K562 (cell line): Measurements from ENCODE around the gene KXD1. TPM values are rescaled to one million over a fixed set of nuclear protein-coding genes. Genes with fewer than 3 reads are reported as not detected.

Source experiments
- ATAC-seq: fragments of 200-7000 bp; cut with Tn5 transposase; 3 replicates; pipeline ENCODE4 v1.9.1; 2020; ENCODE audit warnings: moderate library complexity
- BruUV-seq: library from RNA; stranded (reverse); fragments of 400-500 nt; replicated peaks from 2 replicates; lab custom pipeline; 2021; lab: Mats Ljungman, UMichigan
- CTCF ChIA-PET: fragments of 300-600 bp; formaldehyde crosslinking; extraction: SDS; loops from one replicate; lab custom pipeline; 2021; ENCODE audit warnings: low intra/inter-chr PET ratio; lab: Yijun Ruan, JAX
- POLR2A ChIA-PET: fragments of 300-600, 350-650 bp; sonication (Branson Sonifier 250); formaldehyde crosslinking; extraction: SDS; loops from one replicate; lab custom pipeline; 2021; ENCODE audit warnings: antibody characterized with exemption, inconsistent platforms; lab: Yijun Ruan, JAX
- DNase-seq, 4 experiments: peaks; one replicate each; pipeline versions ENCODE4 v3.0.0 to v3.0.0-alpha.2; 2011 to 2018; ENCODE audit warnings: low spot score in 3 of 4, mixed read lengths in 3 of 4; ENCODE audit errors: extremely low read depth in 1 of 4
- FAIRE-seq: peaks from 2 replicates; lab custom pipeline; 2011; peaks lifted over from hg19 to GRCh38; lab: Jason Lieb, UNC
- H2AFZ ChIP-seq: 2 replicates; pipeline ENCODE4 v1.6.0; 2011; ENCODE audit warnings: low read depth, low read length, control low read depth, inconsistent platforms
- H3K27ac ChIP-seq: fragments of 200-600 bp; 3 replicates; pipeline ENCODE4 v1.8.0; 2011; ENCODE audit warnings: low read depth, mild to moderate bottlenecking, control low read depth, inconsistent platforms, low read length, moderate library complexity, mixed read lengths; ENCODE audit errors: extremely low read depth
- H3K27me3 ChIP-seq, 2 experiments: fragments of 300-600 bp in 1 of 2; 2 replicates in 1 of 2; 3 replicates in 1 of 2; pipeline versions ENCODE4 v1.6.0 to v1.8.0; 2011; ENCODE audit warnings: inconsistent platforms in 2 of 2, low read length in 2 of 2, mild to moderate bottlenecking in 1 of 2, mixed read lengths in 1 of 2, moderate library complexity in 1 of 2; ENCODE audit not compliant: control insufficient read depth in 2 of 2, insufficient read depth in 2 of 2
- H3K36me3 ChIP-seq: fragments of 300-600 bp; 3 replicates; pipeline ENCODE4 v1.8.0; 2011; ENCODE audit warnings: mild to moderate bottlenecking, low read length, inconsistent platforms; ENCODE audit not compliant: control insufficient read depth, insufficient read depth
- H3K4me1 ChIP-seq, 2 experiments: fragments of 200-600 bp in 1 of 2; replicated peaks in 1 of 2; 2 replicates in 1 of 2; 3 replicates in 1 of 2; pipeline versions ENCODE4 v1.5.1 to v1.8.0; 2011; ENCODE audit warnings: inconsistent platforms in 2 of 2, low read length in 2 of 2, mild to moderate bottlenecking in 1 of 2, mixed read lengths in 1 of 2, moderate library complexity in 1 of 2; ENCODE audit not compliant: control insufficient read depth in 2 of 2, insufficient read depth in 2 of 2
- H3K4me2 ChIP-seq: 2 replicates; pipeline ENCODE4 v1.6.1; 2011; ENCODE audit warnings: low read length, control low read depth, inconsistent platforms, mixed read lengths; ENCODE audit not compliant: insufficient read depth
- H3K4me3 ChIP-seq: fragments of 200-600 bp; sonication (generic), shearing (Covaris generic); 2 replicates; pipeline ENCODE4 v1.5.1; 2016; ENCODE audit warnings: control low read depth, inconsistent platforms
- H3K79me2 ChIP-seq: fragments of 200-600 bp; 3 replicates; pipeline ENCODE4 v1.8.0; 2011; ENCODE audit warnings: low read length, inconsistent platforms; ENCODE audit not compliant: control insufficient read depth, insufficient read depth
- H3K9ac ChIP-seq, 2 experiments: 2 replicates each; pipeline versions ENCODE4 v1.6.0 to v1.6.1; 2011; ENCODE audit warnings: low read depth in 2 of 2, low read length in 2 of 2, control low read depth in 1 of 2, inconsistent platforms in 1 of 2, mild to moderate bottlenecking in 1 of 2, mixed read lengths in 1 of 2; ENCODE audit not compliant: insufficient read depth in 1 of 2
- H3K9me1 ChIP-seq: one replicate; pipeline ENCODE4 v1.6.0; 2011; ENCODE audit warnings: inconsistent platforms, mild to moderate bottlenecking, low read length, moderate library complexity; ENCODE audit not compliant: control insufficient read depth, insufficient read depth
- H3K9me3 ChIP-seq: replicated peaks from 2 replicates; pipeline ENCODE4 v1.5.1; 2011; ENCODE audit warnings: low read depth, low read length, inconsistent platforms; ENCODE audit not compliant: control insufficient read depth, insufficient read depth
- H4K20me1 ChIP-seq: replicated peaks from 2 replicates; pipeline ENCODE4 v1.6.1; 2011; ENCODE audit warnings: low read length, inconsistent platforms, mixed read lengths; ENCODE audit not compliant: control insufficient read depth, insufficient read depth
- AFF4 ChIP-seq: sonication (generic); formaldehyde crosslinking; IDR thresholded peaks from 2 replicates; pipeline ENCODE4 v1.8.0; 2023; ENCODE audit warnings: mild to moderate bottlenecking, missing genetic modification reagents
- BRF1 ChIP-seq: IDR thresholded peaks from 3 replicates; pipeline ENCODE4 v1.6.1; 2011; ENCODE audit warnings: borderline replicate concordance, mild to moderate bottlenecking; ENCODE audit not compliant: insufficient read length; ENCODE audit errors: extremely low read depth
- C11orf30 ChIP-seq: fragments of 450-650 bp; IDR thresholded peaks from 2 replicates; pipeline ENCODE4 v1.6.1; 2016; ENCODE audit warnings: low read depth, mild to moderate bottlenecking
- CBFA2T2 ChIP-seq: fragments of 450-650 bp; conservative IDR thresholded peaks from 2 replicates; pipeline ENCODE4 v1.6.1; 2017; ENCODE audit warnings: mild to moderate bottlenecking
- ERF ChIP-seq: fragments of 450-650 bp; formaldehyde crosslinking; IDR thresholded peaks from 2 replicates; pipeline ENCODE4 v1.4.0; 2020; ENCODE audit warnings: mild to moderate bottlenecking, mixed read lengths
- FOXM1 ChIP-seq, 2 experiments: fragments of 450-650 bp in 1 of 2; sonication (generic) in 1 of 2; formaldehyde crosslinking in 1 of 2; IDR thresholded peaks; 2 replicates each; pipeline versions ENCODE4 v1.6.1 to v1.9.0; 2017 to 2022; ENCODE audit warnings: low read depth in 2 of 2, mild to moderate bottlenecking in 2 of 2, missing genetic modification reagents in 1 of 2, moderate library complexity in 1 of 2
- GTF2A2 ChIP-seq: IDR thresholded peaks from 2 replicates; pipeline ENCODE4 v1.6.1; 2016; ENCODE audit warnings: mild to moderate bottlenecking, missing genetic modification characterization, missing compliant biosample characterization
- HSF4 ChIP-seq: fragments of 250-450 bp; sonication (Bioruptor Pico); IDR thresholded peaks from 2 replicates; pipeline ENCODE4 v2.1.2; 2022; ENCODE audit warnings: mild to moderate bottlenecking, moderate library complexity, borderline replicate concordance
- MNT ChIP-seq, 2 experiments: fragments of 450-650 bp; conservative IDR thresholded peaks; 2 replicates each; pipeline ENCODE4 v1.6.1; 2017; ENCODE audit warnings: mild to moderate bottlenecking in 2 of 2, moderate library complexity in 2 of 2
- MXI1 ChIP-seq: IDR thresholded peaks from 2 replicates; pipeline ENCODE4 v1.6.1; 2011; ENCODE audit warnings: low read depth, mild to moderate bottlenecking, improper control_type of control experiment, low read length
- SMAD3 ChIP-seq: fragments of 450-650 bp; formaldehyde crosslinking; conservative IDR thresholded peaks from 2 replicates; pipeline ENCODE4 v1.4.0; 2020; ENCODE audit warnings: mild to moderate bottlenecking
- XRCC3 ChIP-seq: fragments of 450-650 bp; IDR thresholded peaks from 2 replicates; pipeline ENCODE4 v1.6.1; 2017; ENCODE audit warnings: mild to moderate bottlenecking, moderate library complexity
- ZBTB7A ChIP-seq: IDR thresholded peaks from 2 replicates; pipeline ENCODE4 v1.6.1; 2011; ENCODE audit warnings: low read depth, mild to moderate bottlenecking, low read length, moderate library complexity, borderline replicate concordance; ENCODE audit not compliant: control insufficient read depth
- ZNF699 ChIP-seq: fragments of 250-450 bp; sonication (Bioruptor Pico); IDR thresholded peaks from 2 replicates; pipeline ENCODE4 v1.8.0; 2021; ENCODE audit warnings: mild to moderate bottlenecking, moderate library complexity; ENCODE audit not compliant: insufficient replicate concordance
- WGBS: fragments of 100-300 bp; shearing (Covaris generic); methylation state at CpG from one replicate; pipeline ENCODE4 v1.1.6; 2016; ENCODE audit warnings: low coverage, mixed read lengths; ENCODE audit not compliant: insufficient coverage; ENCODE audit errors: missing lambda C conversion rate; 5-methylcytosine and 5-hydroxymethylcytosine counted together
- in situ Hi-C: fragments of 300-500 bp; cut with MboI; formaldehyde crosslinking; loops from 4 replicates; pipeline ENCODE4 v1.15.0; 2018; ENCODE audit warnings: inconsistent platforms, mixed read lengths
- intact Hi-C: fragments of 100-400 bp; cut with micrococcal nuclease; formaldehyde crosslinking; loops from 2 replicates; pipeline ENCODE4 v1.14.2; 2022
- polyA plus RNA-seq, 8 experiments: library from polyadenylated mRNA; depleted of rRNA in 4 of 8; stranded (reverse) in 5 of 8; unstranded in 3 of 8; fragments of >200 nt; fragmentation: Nextera tagmentation in 2 of 8; fragmentation: Illumina TruSeq in 1 of 8; extraction: Ambion mirVana in 2 of 8; extraction: Trizol in 1 of 8; gene quantifications; 2 replicates each; pipeline versions ENCODE4 v1.2.1 to v1.2.3, GENCODE V29; 2011 to 2014; ENCODE audit warnings: inconsistent platforms in 1 of 8, missing spikeins in 1 of 8
- total RNA-seq, 7 experiments: library from RNA; depleted of rRNA in 6 of 7; stranded (reverse); fragments of >200 nt in 6 of 7; fragmentation: Illumina TruSeq in 2 of 7; extraction: Trizol in 2 of 7; gene quantifications; 2 replicates each; pipeline versions ENCODE4 v1.2.1 to v1.2.3, GENCODE V29; 2011 to 2021; ENCODE audit warnings: low replicate concordance in 1 of 7

The KXD1 gene
- total and polyA plus RNA-seq, 9 of the 15 experiments (the other 6 are each of a cell fraction or from before 2014, with no cell fraction given): 21.9 to 210 (median 118) TPM

DNA sequence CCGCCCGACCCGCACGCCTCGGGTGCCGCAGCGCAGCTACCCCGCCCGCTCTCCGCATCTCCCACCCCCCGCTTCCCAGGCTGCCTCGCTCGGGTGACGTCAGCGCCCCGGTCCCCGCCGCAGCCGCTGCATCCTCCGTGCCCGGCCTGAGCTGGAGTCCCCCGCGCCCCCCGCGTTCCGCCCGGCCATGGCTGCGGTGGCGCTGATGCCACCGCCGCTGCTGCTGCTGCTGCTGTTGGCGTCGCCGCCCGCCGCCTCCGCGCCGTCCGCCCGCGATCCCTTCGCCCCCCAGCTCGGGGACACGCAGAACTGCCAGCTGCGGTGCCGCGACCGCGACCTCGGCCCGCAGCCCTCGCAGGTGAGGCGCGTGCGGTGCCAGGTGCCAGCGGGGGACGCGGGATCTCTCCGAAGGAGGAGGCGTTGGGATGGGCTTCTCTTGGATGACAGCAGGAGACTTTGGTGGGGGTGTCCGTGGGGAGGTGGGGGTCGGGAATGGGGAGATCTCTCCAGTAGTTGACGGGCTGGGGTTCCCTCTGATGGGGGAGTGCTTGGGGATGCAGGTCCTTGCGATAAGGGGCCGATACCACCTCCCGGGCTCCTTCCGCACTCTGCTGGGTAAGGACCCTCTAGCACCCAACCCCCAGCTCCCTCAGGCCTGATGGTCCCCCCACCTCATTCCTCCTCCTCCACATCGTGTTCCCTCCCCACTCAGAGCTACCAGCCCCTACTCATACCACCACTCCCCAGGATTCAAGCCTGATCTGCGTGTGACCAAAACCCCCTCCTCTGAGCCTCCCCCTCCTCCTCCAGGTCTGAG lies 55.3 kb downstream of the KXD1 start, which contains the start of gene TMEM59L (continued):
- TF ChIP-seq HSF4 (CRISPR knock-in tag) (no peak), BRF1 (no peak), ZBTB7A (0 out of 2 replicates have a peak, but pooled peaks have one; percentile 15), C11orf30 (no peak), ERF (CRISPR knock-in tag) (no peak)
- TF ChIP-seq, all 486 proteins: peak for 5

GRCh38 chr19:18613589-18614234 lies 56.0 kb downstream of the KXD1 start:
- Histone ChIP-seq H3K4me3 (no peak overlapping the region), H2AFZ (no peak overlapping the region), H3K9ac (no peak overlapping the region), H3K4me2 (no peak overlapping the region), H3K9me1 (no peaks in the 10 kb centered on the region), H4K20me1 (peaks cover 19% of the 10 kb centered on the region), H3K9me3 (no peaks in the 10 kb centered on the region), H3K36me3 (no peaks in the 10 kb centered on the region), H3K4me1 (peaks cover 0 to 44% of the 10 kb centered on the region in 2 experiments; a peak in 2 of 5 replicates), H3K79me2 (no peaks in the 10 kb centered on the region), H3K27ac (no peak overlapping the region), H3K27me3 (peaks cover 41 to 71% of the 10 kb centered on the region in 2 experiments)
- in situ Hi-C loops (no loop called here), intact Hi-C loops (no loop called here)
- POLR2A ChIA-PET: interaction anchor here (0.5 kb wide), 1 partner anchor 10 kb away, joined by 3 read pairs; no protein-coding TSS in a partner anchor
- WGBS: 8% methylated on average over 21 of the region's 23 CpGs
- DNase-seq (no peak), FAIRE-seq (no peak), ATAC-seq (peak; percentile 30; the same call in 1 of the 3 replicates)
- BruUV-seq: no TSS peak
- CTCF ChIA-PET: no interaction called here
- no peak for TF ChIP-seq CBFA2T2
- no peak for TF ChIP-seq MNT (conservative IDR thresholded peaks at IDR 0.05)
- TF ChIP-seq ZNF699 (CRISPR knock-in tag): no peak
- TF ChIP-seq C11orf30: no peak
- TF ChIP-seq AFF4: no peak
- TF ChIP-seq SMAD3 (CRISPR knock-in tag): no peak
- TF ChIP-seq GTF2A2 (tag): no peak
- TF ChIP-seq FOXM1 (IDR thresholded peaks at IDR 0.05; ENCODE audit: low read depth): no peak
- no peak for TF ChIP-seq FOXM1 (CRISPR knock-in tag; IDR thresholded peaks at IDR 0.05; ENCODE audit: low read depth)
- TF ChIP-seq XRCC3: no peak
- TF ChIP-seq MXI1: no peak
